Thoracic aorta (tissue), 2 donors: Measurements from ENCODE around the gene KRTAP4-8. TPM values are rescaled to one million over a fixed set of nuclear protein-coding genes. Genes with fewer than 3 reads are reported as not detected.
"Not testable (repeated sequence)": the region's sequence is repeated elsewhere in the genome, so short reads cannot be mapped to it uniquely, and the experiment has no call there.

Experiments
- ATAC-seq: fragments of 150-250 bp; one replicate; pipeline ENCODE4 v1.8.0; 2017; ENCODE audit warnings: low read depth; ENCODE audit not compliant: insufficient number of reproducible peaks, low FRiP score
- DNase-seq: peaks from one replicate; pipeline ENCODE4 v3.0.0-alpha.2; 2020; ENCODE audit warnings: low spot score
- H3K27ac ChIP-seq, 2 donors: fragments of 200-600 bp; sonication (generic); 1 replicate in 1 of 2; 2 replicates in 1 of 2; pipeline ENCODE4 v1.5.1; 2016; ENCODE audit warnings: mild to moderate bottlenecking in 2 of 2, moderate library complexity in 2 of 2
- H3K27me3 ChIP-seq: fragments of 200-600 bp; sonication (generic); replicated peaks from 2 replicates; pipeline ENCODE4 v1.6.0; 2016; ENCODE audit warnings: mild to moderate bottlenecking; ENCODE audit not compliant: insufficient read depth
- H3K36me3 ChIP-seq: fragments of 200-600 bp; sonication (generic); one replicate; pipeline ENCODE4 v1.5.1; 2016
- H3K4me1 ChIP-seq, 2 donors: fragments of 200-600 bp; sonication (generic); 1 replicate in 1 of 2; 2 replicates in 1 of 2; pipeline versions ENCODE4 v1.5.1 to v1.6.0; 2016; ENCODE audit warnings: low read depth in 2 of 2, mild to moderate bottlenecking in 1 of 2; ENCODE audit not compliant: control insufficient read depth in 1 of 2
- H3K4me3 ChIP-seq: fragments of 200-600 bp; sonication (generic); 2 replicates; pipeline ENCODE4 v1.5.1; 2016; ENCODE audit warnings: mild to moderate bottlenecking
- H3K9me3 ChIP-seq: fragments of 200-600 bp; sonication (generic); 2 replicates; pipeline ENCODE4 v1.5.1; 2016
- total RNA-seq, 2 donors: library from RNA; depleted of rRNA; stranded (reverse); fragments of >200 nt; gene quantifications; one replicate each; pipeline versions ENCODE4 v1.1.0 to v1.2.3, GENCODE V29; 2016
- TF ChIP-seq, protein P1 (sequence below): fragments of 200-600 bp; sonication (generic); IDR thresholded peaks from one replicate; pipeline ENCODE4 v1.5.1; 2019; ENCODE audit warnings: antibody characterized with exemption

Gene KRTAP4-8
- total RNA-seq, 2 donors from 2014 or later, result not detected

DNA sequence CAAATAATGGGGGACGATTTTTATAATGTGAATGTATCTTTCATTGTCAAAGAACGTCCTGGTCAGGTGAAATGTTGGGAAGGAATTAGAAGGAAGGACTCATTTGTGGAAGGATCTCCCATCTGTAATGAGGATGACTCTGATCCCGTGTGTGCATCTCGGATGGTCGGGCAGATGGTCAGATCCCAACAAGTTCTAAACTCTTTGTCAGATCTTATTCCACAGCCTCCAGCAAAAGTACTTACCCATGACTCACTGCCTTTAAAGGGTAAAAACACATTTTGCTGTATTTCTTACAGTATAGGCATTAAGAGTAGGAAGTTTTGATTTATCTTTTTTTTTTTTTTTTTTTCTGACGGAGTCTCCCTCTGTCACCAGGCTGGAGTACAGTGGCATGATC is 539 bp upstream of the KRTAP4-8 start:
- ATAC-seq (no peak), DNase-seq (no peak)
- Histone ChIP-seq H3K9me3 (no peaks in the 10 kb centered on the region), H3K36me3 (no peaks in the 10 kb centered on the region), H3K4me1 (no peaks in the 10 kb centered on the region), H3K27me3 (no peaks in the 10 kb centered on the region), H3K27ac (no peak overlapping the region), H3K4me3 (no peak overlapping the region)
- TF ChIP-seq, protein P1, sequence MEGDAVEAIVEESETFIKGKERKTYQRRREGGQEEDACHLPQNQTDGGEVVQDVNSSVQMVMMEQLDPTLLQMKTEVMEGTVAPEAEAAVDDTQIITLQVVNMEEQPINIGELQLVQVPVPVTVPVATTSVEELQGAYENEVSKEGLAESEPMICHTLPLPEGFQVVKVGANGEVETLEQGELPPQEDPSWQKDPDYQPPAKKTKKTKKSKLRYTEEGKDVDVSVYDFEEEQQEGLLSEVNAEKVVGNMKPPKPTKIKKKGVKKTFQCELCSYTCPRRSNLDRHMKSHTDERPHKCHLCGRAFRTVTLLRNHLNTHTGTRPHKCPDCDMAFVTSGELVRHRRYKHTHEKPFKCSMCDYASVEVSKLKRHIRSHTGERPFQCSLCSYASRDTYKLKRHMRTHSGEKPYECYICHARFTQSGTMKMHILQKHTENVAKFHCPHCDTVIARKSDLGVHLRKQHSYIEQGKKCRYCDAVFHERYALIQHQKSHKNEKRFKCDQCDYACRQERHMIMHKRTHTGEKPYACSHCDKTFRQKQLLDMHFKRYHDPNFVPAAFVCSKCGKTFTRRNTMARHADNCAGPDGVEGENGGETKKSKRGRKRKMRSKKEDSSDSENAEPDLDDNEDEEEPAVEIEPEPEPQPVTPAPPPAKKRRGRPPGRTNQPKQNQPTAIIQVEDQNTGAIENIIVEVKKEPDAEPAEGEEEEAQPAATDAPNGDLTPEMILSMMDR, result no peak

DNA sequence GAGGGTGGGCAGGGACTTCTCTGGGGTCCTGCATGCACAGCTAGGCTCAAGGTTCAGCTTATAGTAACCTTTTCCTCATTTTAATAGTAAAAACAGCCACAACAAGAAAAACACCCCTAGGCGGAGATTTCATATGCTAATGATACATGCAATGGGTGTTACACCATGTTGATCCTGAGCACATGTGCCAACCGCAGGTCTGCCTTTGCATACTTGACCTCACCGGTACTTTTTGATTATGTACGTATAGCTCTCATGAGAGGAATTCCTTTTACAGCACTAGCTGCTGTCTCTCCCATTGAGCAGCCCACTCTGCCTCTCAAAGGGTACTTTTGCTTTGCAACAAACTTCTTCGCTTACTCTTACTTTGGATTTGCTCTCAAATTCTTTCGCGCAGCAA is 1.9 kb downstream of the KRTAP4-8 start:
- Histone ChIP-seq H3K27ac (no peak overlapping the region), H3K4me3 (no peak overlapping the region), H3K36me3 (no peaks in the 10 kb centered on the region), H3K9me3 (no peaks in the 10 kb centered on the region), H3K27me3 (no peaks in the 10 kb centered on the region), H3K4me1 (no peaks in the 10 kb centered on the region)
- DNase-seq (no peak), ATAC-seq (no peak)
- TF ChIP-seq, protein P1, result no peak

DNA sequence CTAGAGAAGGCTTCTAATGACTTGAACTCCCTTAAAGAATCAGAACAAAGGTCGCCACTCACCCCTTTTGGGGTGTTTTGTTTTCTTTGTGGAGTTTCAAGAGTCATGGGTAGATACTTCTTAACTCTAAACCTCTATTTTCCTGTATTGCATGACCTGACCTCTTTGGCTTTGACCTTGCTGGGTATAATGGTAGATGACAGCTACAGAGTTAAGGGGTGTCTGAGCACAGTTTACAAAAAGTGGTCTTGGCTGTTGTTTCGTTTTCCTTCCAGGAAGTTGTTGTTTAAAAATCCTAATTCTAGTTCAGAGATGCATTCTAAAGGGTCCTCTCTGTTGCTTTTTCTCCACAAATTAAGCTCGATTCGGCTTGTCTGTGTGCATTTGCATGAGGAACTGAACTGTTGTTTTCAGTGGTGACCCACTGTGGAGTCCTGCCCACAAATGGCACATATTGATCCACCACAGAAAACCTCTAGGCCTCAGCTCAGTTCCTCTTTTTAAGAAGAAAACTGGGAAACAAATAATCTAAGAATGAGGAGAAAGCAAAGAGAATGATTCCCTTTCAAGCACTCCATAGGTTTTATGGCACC is 9.1 kb downstream of the KRTAP4-8 start:
- not testable (repeated sequence) for H3K4me3 ChIP-seq, ATAC-seq, H3K9me3 ChIP-seq, H3K4me1 ChIP-seq, H3K27me3 ChIP-seq, H3K27ac ChIP-seq, H3K36me3 ChIP-seq, DNase-seq

DNA sequence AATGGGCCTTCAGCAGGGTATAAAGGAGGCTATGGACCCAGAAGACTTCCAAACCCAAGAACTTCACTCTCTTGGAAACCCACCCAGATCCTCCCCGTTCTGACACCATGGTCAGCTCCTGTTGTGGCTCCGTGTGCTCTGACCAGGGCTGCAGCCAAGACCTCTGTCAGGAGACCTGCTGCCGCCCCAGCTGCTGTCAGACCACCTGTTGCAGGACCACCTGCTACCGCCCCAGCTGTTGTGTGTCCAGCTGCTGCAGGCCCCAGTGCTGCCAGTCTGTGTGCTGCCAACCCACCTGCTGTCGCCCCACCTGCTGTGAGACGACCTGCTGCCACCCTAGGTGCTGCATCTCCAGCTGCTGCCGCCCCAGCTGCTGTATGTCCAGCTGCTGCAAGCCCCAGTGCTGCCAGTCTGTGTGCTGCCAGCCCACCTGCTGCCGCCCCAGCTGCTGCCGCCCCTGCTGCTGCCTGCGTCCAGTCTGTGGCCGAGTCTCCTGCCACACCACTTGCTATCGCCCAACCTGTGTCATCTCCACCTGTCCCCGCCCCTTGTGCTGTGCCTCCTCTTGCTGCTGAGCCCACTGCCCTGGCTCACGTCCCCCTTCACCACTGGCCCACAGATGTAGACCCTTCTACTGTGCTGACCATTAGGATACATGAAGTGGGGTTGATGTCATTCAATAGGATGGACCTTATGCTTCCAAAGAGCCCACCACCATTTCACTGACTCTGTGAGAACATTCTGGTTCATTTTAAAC is 13.7 kb downstream of the KRTAP4-8 start, which contains the start of gene KRTAP4-7:
TSS of gene KRTAP4-7 (plus strand) at position 51 of the 757 bp plus-strand sequence. CDS start at position 108, 57 bp downstream.
- ATAC-seq, result not testable (repeated sequence)

DNA sequence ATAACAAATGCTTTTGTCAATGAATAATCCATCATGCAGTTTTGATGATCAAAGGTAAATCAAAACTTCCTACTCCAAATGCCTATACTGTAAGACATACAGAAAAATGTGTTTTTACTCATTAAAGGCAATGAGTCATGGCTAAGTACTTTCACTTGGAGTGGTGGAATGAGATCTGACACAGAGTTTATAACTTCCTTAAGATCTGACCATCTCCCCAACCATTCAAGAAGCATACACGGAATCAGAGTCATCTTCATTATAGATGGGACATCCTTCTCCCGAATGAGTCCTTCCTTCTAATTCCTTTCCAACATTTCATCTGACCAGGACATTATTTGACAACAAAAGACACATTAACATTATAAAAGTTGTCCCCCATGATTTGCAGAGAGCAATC is 14.5 kb downstream of the KRTAP4-8 start:
- H3K27me3 ChIP-seq, H3K9me3 ChIP-seq, H3K4me1 ChIP-seq, H3K36me3 ChIP-seq, H3K27ac ChIP-seq, DNase-seq, H3K4me3 ChIP-seq, ATAC-seq: not testable (repeated sequence)

More for the DNA sequence above, 13.7 kb downstream of the KRTAP4-8 start, which contains the start of gene KRTAP4-7:
- H3K36me3 ChIP-seq, H3K4me3 ChIP-seq, DNase-seq, H3K27me3 ChIP-seq, H3K4me1 ChIP-seq, H3K27ac ChIP-seq, H3K9me3 ChIP-seq: not testable (repeated sequence)

DNA sequence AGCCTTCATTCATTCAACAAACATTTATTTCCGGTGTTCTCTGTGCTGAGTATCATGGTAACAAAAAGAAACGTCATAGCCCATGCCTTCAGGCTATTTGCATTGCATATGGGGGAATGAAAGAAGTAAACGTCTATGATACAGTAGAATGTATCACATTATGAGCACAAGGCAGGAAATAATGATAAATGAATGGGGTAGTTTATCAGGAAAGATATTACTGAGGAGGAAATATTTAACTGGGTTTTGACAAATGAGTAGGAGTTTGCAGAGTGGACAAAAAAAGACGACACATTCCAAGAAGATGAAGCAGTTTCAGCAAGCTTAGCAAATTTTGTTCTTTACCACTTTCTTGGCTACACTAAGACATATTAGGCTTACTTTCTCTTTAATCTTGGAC is 15.3 kb downstream of the KRTAP4-8 start:
- Histone ChIP-seq H3K9me3 (no peaks in the 10 kb centered on the region), H3K27ac (no peak overlapping the region), H3K36me3 (no peaks in the 10 kb centered on the region), H3K4me1 (no peaks in the 10 kb centered on the region), H3K4me3 (no peak overlapping the region), H3K27me3 (no peaks in the 10 kb centered on the region)
- TF ChIP-seq, protein P1, result no peak
- DNase-seq (no peak), ATAC-seq (no peak)
